CD4-positive, alpha-beta T cell treated with Interleukin-12 subunit alpha and Interleukin-12 subunit beta, for 1 hour (primary cell): ENCODE data around the gene CCDC74A.
"Not testable (repeated sequence)": the region's sequence is repeated elsewhere in the genome, so short reads cannot be mapped to it uniquely, and the experiment has no call there.

Experiments used
- DNase-seq: peaks from one replicate; pipeline ENCODE4 v3.0.0-alpha.2; 2020

Gene CCDC74A

DNA sequence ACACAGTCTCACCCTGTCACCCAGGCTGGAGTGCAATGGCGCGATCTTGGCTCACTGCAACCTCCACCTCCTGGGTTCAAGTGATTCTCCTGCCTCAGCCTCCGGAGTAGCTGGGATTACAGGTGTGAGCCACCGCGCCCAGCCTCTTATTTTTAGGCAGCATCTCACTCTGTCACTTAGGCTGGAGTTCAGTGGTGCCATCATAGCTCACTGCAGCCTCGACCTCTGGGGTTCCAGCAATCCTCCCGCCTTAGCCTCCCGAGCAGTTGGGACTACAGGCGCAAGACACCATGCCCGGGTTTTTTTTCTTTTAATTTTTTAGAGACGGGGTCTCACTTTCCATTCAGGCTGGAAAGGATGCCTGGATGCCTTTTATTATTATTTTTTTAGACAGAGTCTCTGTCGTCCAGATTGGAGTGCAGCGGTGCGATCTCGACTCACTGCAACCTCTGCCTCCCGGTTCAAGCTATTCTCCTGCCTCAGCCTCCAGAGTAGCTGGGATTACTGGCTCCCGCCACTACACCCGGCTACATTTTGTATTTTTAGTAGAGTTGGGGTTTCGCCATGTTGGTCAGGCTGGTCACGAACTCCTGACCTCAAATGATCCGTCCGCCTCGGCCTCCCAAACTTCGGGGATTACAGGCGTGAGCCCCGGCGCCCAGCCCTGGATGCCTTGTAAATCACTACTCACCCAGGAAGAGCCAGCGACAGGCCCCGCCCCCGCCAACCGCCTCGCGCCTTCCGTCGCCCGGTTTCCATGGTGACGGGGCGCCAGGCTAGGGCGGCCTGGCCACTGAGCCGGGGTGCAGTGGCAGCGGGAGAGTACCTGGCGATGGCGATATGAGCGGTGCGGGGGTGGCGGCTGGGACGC lies at the start of gene CCDC74A:
CCDC74A (plus strand) TSS at position 758 of the 871 bp plus-strand sequence; CDS start at position 841, 83 bp downstream.
- DNase-seq: peak; percentile 86

GRCh38 chr2:131478074-131478849 lies 49.4 kb upstream of the CCDC74A start:
- DNase-seq: not testable (repeated sequence)

GRCh38 chr2:131478850-131479461 lies 48.7 kb upstream of the CCDC74A start:
- DNase-seq: not testable (repeated sequence)

GRCh38 chr2:131480351-131480750 lies 47.3 kb upstream of the CCDC74A start:
- DNase-seq: not testable (repeated sequence)

DNA sequence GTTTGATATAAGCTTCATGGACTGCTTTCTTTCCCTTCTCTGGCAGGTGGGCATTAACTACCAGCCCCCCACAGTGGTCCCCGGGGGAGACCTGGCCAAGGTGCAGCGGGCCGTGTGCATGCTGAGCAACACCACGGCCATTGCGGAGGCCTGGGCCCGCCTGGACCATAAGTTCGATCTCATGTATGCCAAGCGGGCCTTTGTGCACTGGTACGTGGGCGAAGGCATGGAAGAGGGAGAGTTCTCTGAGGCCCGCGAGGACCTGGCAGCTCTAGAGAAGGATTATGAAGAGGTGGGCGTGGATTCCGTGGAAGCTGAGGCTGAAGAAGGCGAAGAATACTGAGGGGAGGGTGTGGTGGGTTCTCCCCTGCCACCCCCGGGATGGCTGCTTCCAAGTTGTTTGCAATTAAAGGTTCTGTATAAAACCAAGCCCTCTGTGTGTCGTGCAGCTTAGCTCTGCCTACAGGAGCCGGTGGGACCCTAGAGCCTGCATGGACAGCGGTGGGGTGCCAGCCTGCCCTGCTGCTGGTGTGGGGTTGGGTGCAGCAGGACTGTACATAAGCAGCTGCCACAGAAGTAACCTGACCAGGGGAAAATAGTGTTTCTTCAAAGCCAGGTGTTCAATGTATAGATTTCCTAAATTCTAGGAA lies 45.1 kb upstream of the CCDC74A start:
- DNase-seq: not testable (repeated sequence)

DNA sequence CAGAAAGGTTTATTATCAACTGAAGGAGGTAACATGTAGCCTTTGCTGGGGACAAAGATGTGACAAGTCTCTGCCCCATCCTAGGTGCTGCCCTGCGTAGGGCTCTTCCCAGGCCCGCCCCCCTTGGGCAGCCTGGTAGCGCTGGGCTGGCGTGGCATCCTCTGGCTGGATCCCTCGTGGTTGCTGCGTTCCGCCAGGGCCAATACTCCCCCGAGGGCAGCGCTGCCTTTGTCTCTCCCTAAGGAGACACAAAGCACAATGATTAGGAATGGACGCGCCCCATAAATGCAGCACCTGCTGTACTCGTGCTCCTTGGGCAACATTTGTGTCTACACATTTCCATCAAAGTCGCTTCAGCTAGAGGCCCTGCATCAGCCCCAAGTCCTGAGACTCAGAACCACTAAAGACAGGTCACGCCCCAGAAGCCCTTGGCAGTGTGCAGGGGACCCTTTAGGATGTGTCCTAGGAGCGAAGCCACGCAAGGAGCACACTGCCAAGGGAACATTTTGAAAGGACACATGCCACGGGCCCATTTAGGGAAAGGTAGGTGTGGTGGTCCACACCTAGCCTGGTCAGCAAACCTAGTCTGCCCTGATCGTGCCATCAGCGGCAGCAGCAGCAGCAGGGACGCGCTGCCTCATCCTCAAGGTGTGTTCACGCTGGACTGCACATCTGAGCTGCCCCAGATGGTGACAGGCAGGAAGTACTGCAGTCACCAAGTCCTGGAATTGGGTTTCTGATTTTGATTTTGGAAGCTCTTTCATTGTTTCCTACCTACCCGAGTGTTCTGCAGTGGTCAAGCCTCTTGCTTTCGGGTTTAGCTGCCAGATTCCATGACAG lies 43.5 kb upstream of the CCDC74A start:
- DNase-seq: not testable (repeated sequence)

GRCh38 chr2:131484906-131485460 lies 42.7 kb upstream of the CCDC74A start:
- DNase-seq: not testable (repeated sequence)

DNA sequence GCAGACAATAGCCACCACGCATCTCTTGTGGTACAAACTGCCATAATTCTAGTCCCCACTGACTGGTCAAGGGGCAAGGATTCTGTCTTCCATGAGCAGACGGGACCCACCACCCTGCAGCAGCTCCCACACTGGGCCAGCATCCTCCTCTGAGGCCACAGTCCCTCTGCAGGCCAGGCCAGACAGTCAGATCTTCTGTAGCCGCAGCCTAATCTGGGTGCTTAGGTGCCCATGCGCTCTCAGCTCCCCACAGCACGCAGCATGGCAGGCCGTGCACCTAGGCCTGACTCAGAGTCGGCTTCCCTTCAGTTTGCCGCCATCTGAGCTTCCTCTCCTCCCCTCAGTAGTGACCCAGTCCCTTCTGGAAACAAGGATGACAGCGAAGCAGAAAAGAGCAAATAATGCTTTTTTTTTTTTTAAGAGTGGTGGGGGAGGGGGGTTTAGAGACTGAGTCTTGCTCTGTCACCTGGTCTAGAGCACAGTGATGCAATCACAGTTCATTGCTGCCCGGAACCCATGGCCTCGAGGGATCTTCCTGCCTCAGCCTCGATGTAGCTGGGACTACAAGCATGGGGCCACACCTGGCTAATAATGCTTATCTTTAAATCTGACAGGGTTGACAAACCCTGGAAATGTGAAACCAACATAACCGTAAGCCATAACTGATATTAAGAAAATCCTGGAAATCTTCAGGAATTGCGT lies 41.3 kb upstream of the CCDC74A start:
- not testable (repeated sequence) for DNase-seq

GRCh38 chr2:131488306-131489205 lies 39.1 kb upstream of the CCDC74A start:
- DNase-seq: no peak

GRCh38 chr2:131490616-131491468 lies 36.8 kb upstream of the CCDC74A start:
- DNase-seq: peak; percentile 29

- DNase-seq: peak; percentile 2
Measured at GRCh38 chr2:131491469-131491836, 36.2 kb upstream of the CCDC74A start.

- not testable (repeated sequence) for DNase-seq
Measured at GRCh38 chr2:131492015-131492417, 35.7 kb upstream of the CCDC74A start, which contains the start of gene MZT2A. Gene MZT2A (minus strand): TSS chr2:131492397. CDS start chr2:131492376, 21 bp downstream.

DNA sequence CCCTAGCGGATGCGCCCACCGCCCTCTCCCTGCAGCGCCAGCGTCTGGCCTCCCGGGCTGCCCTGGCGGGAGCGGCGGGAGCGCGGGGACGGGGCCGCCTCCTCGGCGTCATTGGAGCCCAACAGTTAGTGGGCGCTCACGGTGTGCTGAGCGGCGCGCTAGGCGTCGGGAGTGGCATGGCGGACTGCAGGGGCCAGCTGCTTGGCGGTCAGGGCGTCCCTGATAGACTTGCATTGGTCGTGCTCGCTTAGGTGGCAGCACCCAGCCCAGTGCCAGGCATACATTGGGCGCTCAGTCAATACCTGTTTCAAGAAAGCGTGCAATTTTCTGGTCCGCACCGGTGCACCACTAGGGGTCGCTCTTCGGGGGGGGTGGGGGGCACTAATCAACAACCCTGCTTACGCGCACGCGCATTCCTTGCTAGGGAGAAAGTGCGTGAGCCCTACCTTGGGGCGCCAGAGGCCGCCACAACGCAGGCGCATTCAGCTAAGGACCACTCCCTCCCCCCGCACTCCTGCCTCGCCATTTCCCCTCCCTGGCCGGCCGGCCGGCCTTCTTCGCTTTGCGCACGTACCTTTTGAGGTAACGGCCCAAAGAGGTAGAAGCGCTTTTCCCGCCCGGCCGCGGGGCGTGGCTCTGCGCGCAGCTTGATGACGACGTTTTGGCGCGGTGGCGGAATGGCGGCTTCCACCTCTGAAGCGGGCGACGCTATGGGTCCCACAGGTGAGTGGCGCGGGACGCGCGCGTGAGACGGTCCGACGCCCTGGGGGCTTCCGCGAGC lies 35.1 kb upstream of the CCDC74A start:
- peak; percentile 93 for DNase-seq

DNA sequence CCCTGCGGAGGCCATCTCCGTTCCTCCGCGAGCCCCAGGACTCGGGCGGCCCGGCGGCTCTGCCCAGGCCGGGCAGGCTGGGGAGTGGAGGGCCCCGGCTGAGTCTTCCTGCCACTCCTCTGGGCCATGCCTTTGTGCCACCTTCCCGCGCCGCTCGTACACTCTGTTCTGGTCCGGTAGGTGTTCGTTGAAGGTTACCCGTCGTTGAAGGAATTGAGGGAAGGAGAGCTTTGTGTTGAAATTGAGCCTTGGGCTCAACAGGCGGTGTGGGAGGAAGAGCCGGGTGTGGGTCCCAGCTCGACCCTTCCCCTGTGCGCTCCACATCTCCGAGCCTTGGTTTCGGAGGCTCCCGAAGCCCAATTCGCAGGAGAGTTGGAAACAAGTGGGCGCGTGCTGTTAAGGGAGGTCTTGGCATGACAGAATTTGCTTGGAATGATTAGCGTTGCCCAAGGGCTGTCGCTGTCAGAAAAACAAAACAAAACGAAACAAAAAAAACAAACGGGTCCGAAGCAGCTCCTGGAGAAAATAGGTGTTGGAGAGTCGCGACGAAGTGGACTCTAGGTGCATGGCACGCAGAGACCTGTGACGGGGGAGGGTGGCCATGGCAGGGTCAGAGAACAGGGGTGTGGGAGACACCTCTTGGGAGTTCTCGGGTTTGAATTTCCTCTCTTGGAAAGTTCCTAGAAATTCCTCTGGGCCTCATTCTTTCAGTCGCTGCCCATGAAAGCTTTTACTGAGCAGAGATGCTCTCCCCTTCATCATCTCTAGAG lies 34.3 kb upstream of the CCDC74A start:
- DNase-seq: no peak

GRCh38 chr2:131495506-131495905 lies 32.2 kb upstream of the CCDC74A start:
- DNase-seq: not testable (repeated sequence)

- DNase-seq: not testable (repeated sequence)
Measured at GRCh38 chr2:131498321-131498973, 29.2 kb upstream of the CCDC74A start.
